Hepatocyte (in vitro differentiated cells): Measurements from ENCODE around the gene SSBP2. TPM values are rescaled to one million over a fixed set of nuclear protein-coding genes. Genes with fewer than 3 reads are reported as not detected.

Experiments
- DNase-seq: peaks from one replicate; pipeline ENCODE4 v3.0.0-alpha.2; 2016; ENCODE audit warnings: low spot score
- H2AFZ ChIP-seq: fragments of 200-600 bp; sonication (generic); 2 replicates; pipeline ENCODE4 v1.6.0; 2016; ENCODE audit warnings: antibody characterized with exemption, mild to moderate bottlenecking
- H3K27ac ChIP-seq: fragments of 200-600 bp; sonication (generic); 2 replicates; pipeline ENCODE4 v1.5.1; 2016; ENCODE audit warnings: mild to moderate bottlenecking
- H3K27me3 ChIP-seq: fragments of 200-600 bp; sonication (generic); 2 replicates; pipeline ENCODE4 v1.6.1; 2016
- H3K36me3 ChIP-seq: fragments of 200-600 bp; sonication (generic); replicated peaks from 2 replicates; pipeline ENCODE4 v1.5.1; 2016; ENCODE audit warnings: low read depth; ENCODE audit not compliant: insufficient read depth
- H3K4me1 ChIP-seq: fragments of 200-600 bp; sonication (generic); 2 replicates; pipeline ENCODE4 v1.5.1; 2016; ENCODE audit warnings: mild to moderate bottlenecking, moderate library complexity; ENCODE audit not compliant: insufficient read depth
- H3K4me2 ChIP-seq: fragments of 200-600 bp; sonication (generic); 2 replicates; pipeline ENCODE4 v1.6.0; 2016
- H3K4me3 ChIP-seq: fragments of 200-600 bp; sonication (generic); 2 replicates; pipeline ENCODE4 v1.5.1; 2016; ENCODE audit warnings: mild to moderate bottlenecking
- H3K79me2 ChIP-seq: fragments of 200-600 bp; sonication (generic); 2 replicates; pipeline ENCODE4 v1.6.0; 2017; ENCODE audit warnings: mild to moderate bottlenecking
- H3K9me2 ChIP-seq: fragments of 200-600 bp; sonication (generic); replicated peaks from 2 replicates; pipeline ENCODE4 v1.6.0; 2017; ENCODE audit warnings: mild to moderate bottlenecking; ENCODE audit not compliant: insufficient read depth
- H3K9me3 ChIP-seq: fragments of 200-600 bp; sonication (generic); 2 replicates; pipeline ENCODE4 v1.5.1; 2016; ENCODE audit warnings: low read depth, mild to moderate bottlenecking
- H4K20me1 ChIP-seq: fragments of 200-600 bp; sonication (generic); 2 replicates; pipeline ENCODE4 v1.6.0; 2016; ENCODE audit warnings: mild to moderate bottlenecking; ENCODE audit not compliant: insufficient read depth, poor library complexity, severe bottlenecking
- CTCF ChIP-seq: fragments of 200-600 bp; sonication (generic); IDR thresholded peaks from 2 replicates; pipeline ENCODE4 v1.5.1; 2016; ENCODE audit warnings: antibody characterized with exemption, mild to moderate bottlenecking; ENCODE audit not compliant: poor library complexity
- EZH2 ChIP-seq: fragments of 200-600 bp; sonication (generic); IDR thresholded peaks from 2 replicates; pipeline ENCODE4 v1.6.1; 2016; ENCODE audit warnings: antibody characterized with exemption, mild to moderate bottlenecking, borderline replicate concordance
- EZH2phosphoT487 ChIP-seq: fragments of 200-600 bp; sonication (generic); IDR thresholded peaks from one replicate; pipeline ENCODE4 v1.6.1; 2018; ENCODE audit warnings: antibody characterized with exemption, mild to moderate bottlenecking, low read depth, moderate library complexity; ENCODE audit not compliant: unreplicated experiment, severe bottlenecking
- WGBS: methylation state at CpG from one replicate; pipeline ENCODE4 v1.1.6; 2016; ENCODE audit warnings: low lambda C conversion rate; ENCODE audit errors: missing lambda C conversion rate; 5-methylcytosine and 5-hydroxymethylcytosine counted together
- polyA plus RNA-seq: library from polyadenylated mRNA; unstranded; fragments of >200 nt; fragmentation: Nextera tagmentation; extraction: Ambion mirVana; gene quantifications from 2 replicates; pipeline ENCODE4 v1.2.1, GENCODE V29; 2016
- total RNA-seq: library from RNA; depleted of rRNA; stranded (reverse); fragments of >200 nt; gene quantifications from 2 replicates; pipeline ENCODE4 v1.2.3, GENCODE V29; 2014

The SSBP2 gene
- total and polyA plus RNA-seq, 2 experiments from 2014 or later = 23.7 to 48.2 TPM

DNA sequence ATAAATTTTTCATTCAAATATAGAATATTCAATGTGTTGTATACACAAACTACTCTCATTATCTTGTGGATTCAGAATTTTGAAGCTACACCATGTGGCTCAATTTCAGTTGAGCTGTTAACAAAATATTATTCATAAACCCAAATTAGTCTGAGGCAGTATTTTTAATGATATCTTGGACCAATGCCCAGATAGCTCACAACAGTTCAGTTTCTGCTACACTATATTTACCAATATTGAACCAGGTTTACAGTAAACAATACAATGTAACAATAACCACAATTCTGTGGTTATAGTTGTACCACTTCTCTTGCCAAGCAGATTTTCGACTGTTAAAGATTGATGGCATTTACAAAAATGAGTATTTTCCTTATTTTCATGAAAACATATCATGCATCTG, 99.9 kb downstream of the SSBP2 start:
- Histone ChIP-seq H3K27ac (no peak overlapping the region), H3K79me2 (peaks cover 10% of the 10 kb centered on the region), H3K4me3 (no peak overlapping the region), H3K27me3 (no peaks in the 10 kb centered on the region), H3K4me1 (no peaks in the 10 kb centered on the region), H3K36me3 (no peaks in the 10 kb centered on the region), H2AFZ (no peak overlapping the region), H3K9me3 (no peaks in the 10 kb centered on the region), H4K20me1 (peaks cover 2% of the 10 kb centered on the region), H3K4me2 (no peak overlapping the region), H3K9me2 (no peaks in the 10 kb centered on the region)
- TF ChIP-seq EZH2 = no peak
- WGBS = 91% methylated on average over 1 of the region's 1 CpG
- DNase-seq = no peak

DNA sequence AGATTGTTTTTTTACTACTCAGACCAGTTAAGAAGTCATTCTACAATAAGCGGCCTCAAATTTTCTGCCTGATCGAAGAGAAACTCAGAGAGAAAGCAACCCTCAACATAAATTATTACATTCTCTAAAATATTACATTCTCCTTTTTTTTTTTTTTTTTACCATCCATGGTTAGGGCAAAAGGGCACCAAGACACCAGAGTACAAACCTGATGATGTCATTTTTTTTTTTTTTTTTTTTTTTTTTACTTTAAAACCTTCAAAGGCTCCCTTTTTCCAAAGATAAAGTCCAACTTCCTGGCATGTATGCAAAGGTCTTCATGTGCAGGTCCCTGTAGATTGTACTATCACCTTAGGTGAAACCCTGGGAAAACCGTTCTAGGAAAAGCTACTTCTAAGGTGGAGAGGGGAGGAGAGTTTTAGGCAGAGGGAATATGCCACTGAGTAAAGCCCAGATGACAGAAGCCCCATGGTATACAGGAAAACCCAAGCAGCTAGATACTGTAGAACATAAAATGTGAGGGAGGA, 104.4 kb downstream of the SSBP2 start:
- Histone ChIP-seq H3K4me2 (no peak overlapping the region), H3K79me2 (no peaks in the 10 kb centered on the region), H3K9me2 (no peaks in the 10 kb centered on the region), H3K9me3 (no peaks in the 10 kb centered on the region), H2AFZ (no peak overlapping the region), H3K27ac (no peak overlapping the region), H3K4me3 (no peak overlapping the region), H3K4me1 (no peaks in the 10 kb centered on the region), H4K20me1 (no peaks in the 10 kb centered on the region), H3K36me3 (no peaks in the 10 kb centered on the region), H3K27me3 (no peaks in the 10 kb centered on the region)
- no peak for DNase-seq
- TF ChIP-seq CTCF (no peak), EZH2phosphoT487 (no peak), EZH2 (no peak)
- 98% methylated on average over 3 of the region's 3 CpGs for WGBS

GRCh38 chr5:81642210-81642609, 108.7 kb downstream of the SSBP2 start:
- no peak overlapping the region for H3K4me2 ChIP-seq
- DNase-seq = no peak
- no peak for TF ChIP-seq EZH2
- TF ChIP-seq CTCF = no peak
- no peak for TF ChIP-seq EZH2phosphoT487
- no peaks in the 10 kb centered on the region for H3K9me2 ChIP-seq
- H3K4me1 ChIP-seq = no peaks in the 10 kb centered on the region
- H3K4me3 ChIP-seq = no peak overlapping the region
- no peaks in the 10 kb centered on the region for H3K9me3 ChIP-seq
- no peaks in the 10 kb centered on the region for H3K79me2 ChIP-seq
- H3K27me3 ChIP-seq = no peaks in the 10 kb centered on the region
- no peak overlapping the region for H2AFZ ChIP-seq
- H4K20me1 ChIP-seq = no peaks in the 10 kb centered on the region
- H3K27ac ChIP-seq = no peak overlapping the region
- H3K36me3 ChIP-seq = no peaks in the 10 kb centered on the region

DNA sequence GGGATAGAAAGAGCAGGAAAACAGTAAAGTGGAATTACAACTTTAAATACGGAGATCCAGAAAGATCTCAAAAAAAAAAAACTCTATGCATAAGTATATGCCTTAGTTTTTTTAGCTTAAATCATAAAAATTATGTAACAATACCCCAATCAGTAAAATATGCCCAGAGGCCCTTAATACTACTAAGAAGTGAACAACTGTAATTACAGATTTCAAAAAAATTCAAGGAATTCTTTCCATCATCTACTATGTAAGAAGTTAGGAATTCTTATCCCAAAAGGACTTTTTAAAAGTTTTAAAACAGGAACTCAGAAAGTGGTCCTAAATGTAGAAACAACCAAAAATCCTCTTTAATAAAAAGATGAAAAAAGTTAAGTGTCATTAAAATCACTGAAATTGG, 111.3 kb downstream of the SSBP2 start:
- Histone ChIP-seq H3K36me3 (no peaks in the 10 kb centered on the region), H3K9me2 (no peaks in the 10 kb centered on the region), H3K4me1 (no peaks in the 10 kb centered on the region), H2AFZ (no peak overlapping the region), H3K27ac (no peak overlapping the region), H3K4me3 (no peak overlapping the region), H3K27me3 (no peaks in the 10 kb centered on the region), H3K4me2 (no peak overlapping the region), H3K9me3 (no peaks in the 10 kb centered on the region), H3K79me2 (no peaks in the 10 kb centered on the region), H4K20me1 (no peaks in the 10 kb centered on the region)
- TF ChIP-seq EZH2 (no peak), CTCF (no peak), EZH2phosphoT487 (no peak)
- DNase-seq = no peak
- 57% methylated on average over 1 of the region's 1 CpG for WGBS
